ENCODE results near the gene ARHGAP32. TPM values are rescaled to one million over a fixed set of nuclear protein-coding genes. Genes with fewer than 3 reads are reported as not detected.
"Not testable (repeated sequence)": the region's sequence is repeated elsewhere in the genome, so short reads cannot be mapped to it uniquely, and the experiment has no call there.

Gene ARHGAP32
- total RNA-seq, 1 donor from 2014 or later = 25.7 TPM

DNA sequence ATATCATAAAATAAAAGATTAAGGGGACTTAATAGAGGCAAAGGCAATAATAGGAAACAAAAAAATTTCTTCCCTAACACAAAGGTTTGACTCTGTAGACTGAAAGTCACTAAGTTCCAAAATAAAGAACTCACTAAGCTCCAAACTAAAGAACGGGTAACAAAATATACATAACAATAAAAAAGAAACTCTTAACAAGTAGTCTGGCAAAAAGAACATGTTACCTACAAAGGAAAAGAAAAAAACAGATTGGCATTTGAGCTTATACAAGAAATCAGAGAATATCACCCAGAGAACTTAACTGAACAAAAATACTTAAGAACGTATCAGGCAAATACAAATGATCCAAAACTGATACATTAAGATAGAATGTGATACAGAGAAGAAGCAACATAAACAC is 7.5 kb downstream of the ARHGAP32 start:
- TF ChIP-seq, protein P1, sequence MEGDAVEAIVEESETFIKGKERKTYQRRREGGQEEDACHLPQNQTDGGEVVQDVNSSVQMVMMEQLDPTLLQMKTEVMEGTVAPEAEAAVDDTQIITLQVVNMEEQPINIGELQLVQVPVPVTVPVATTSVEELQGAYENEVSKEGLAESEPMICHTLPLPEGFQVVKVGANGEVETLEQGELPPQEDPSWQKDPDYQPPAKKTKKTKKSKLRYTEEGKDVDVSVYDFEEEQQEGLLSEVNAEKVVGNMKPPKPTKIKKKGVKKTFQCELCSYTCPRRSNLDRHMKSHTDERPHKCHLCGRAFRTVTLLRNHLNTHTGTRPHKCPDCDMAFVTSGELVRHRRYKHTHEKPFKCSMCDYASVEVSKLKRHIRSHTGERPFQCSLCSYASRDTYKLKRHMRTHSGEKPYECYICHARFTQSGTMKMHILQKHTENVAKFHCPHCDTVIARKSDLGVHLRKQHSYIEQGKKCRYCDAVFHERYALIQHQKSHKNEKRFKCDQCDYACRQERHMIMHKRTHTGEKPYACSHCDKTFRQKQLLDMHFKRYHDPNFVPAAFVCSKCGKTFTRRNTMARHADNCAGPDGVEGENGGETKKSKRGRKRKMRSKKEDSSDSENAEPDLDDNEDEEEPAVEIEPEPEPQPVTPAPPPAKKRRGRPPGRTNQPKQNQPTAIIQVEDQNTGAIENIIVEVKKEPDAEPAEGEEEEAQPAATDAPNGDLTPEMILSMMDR (IDR thresholded peaks at IDR 0.05) = no peak
- no peaks in the 10 kb centered on the region for H3K36me3 ChIP-seq
- H3K27ac ChIP-seq = no peak overlapping the region
- ATAC-seq (no peak), DNase-seq (no peak)
- H3K4me1 ChIP-seq = peaks cover 2% of the 10 kb centered on the region
- H3K4me3 ChIP-seq = no peak overlapping the region
- H3K9me3 ChIP-seq = peaks cover 3% of the 10 kb centered on the region
- intact Hi-C loops (cut with DNase I) = no loop called here
- no peaks in the 10 kb centered on the region for H3K27me3 ChIP-seq

GRCh38 chr11:129167315-129167714 is 24.8 kb downstream of the ARHGAP32 start:
- TF ChIP-seq, protein P1 (IDR thresholded peaks at IDR 0.05) = no peak
- Histone ChIP-seq H3K9me3 (no peaks in the 10 kb centered on the region), H3K27ac (no peak overlapping the region), H3K27me3 (no peaks in the 10 kb centered on the region), H3K4me1 (no peaks in the 10 kb centered on the region), H3K36me3 (no peaks in the 10 kb centered on the region), H3K4me3 (no peak overlapping the region)
- intact Hi-C loops (cut with DNase I) = no loop called here
- DNase-seq (no peak), ATAC-seq (no peak)

GRCh38 chr11:129163714-129164164 is 28.4 kb downstream of the ARHGAP32 start:
- no peaks in the 10 kb centered on the region for H3K4me1 ChIP-seq
- no peak for DNase-seq
- no peaks in the 10 kb centered on the region for H3K9me3 ChIP-seq
- no peaks in the 10 kb centered on the region for H3K27me3 ChIP-seq
- H3K36me3 ChIP-seq = no peaks in the 10 kb centered on the region
- intact Hi-C loops (cut with DNase I) = no loop called here
- no peak for ATAC-seq
- no peak overlapping the region for H3K27ac ChIP-seq
- H3K4me3 ChIP-seq = no peak overlapping the region
- TF ChIP-seq, protein P1 (IDR thresholded peaks at IDR 0.05) = no peak

DNA sequence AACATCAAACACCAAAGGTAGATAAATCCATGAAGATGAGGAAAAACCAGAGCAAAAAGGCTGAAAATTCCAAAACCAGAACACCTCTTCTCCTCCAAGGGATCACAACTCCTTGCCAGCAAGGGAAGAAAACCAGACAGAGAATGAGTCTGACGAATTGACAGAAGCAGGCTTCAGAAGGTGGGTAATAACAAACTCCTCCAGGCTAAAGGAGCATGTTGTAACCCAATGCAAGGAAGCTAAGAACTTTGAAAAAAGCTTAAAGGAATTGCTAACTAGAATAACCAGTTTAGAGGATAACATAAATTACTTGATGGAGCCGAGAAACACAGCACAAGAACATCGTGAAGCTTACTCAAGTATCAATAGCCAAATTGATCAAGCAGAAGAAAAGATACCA is 35.0 kb downstream of the ARHGAP32 start:
- H3K4me1 ChIP-seq; DNase-seq; H3K27me3 ChIP-seq; H3K27ac ChIP-seq; ATAC-seq; H3K4me3 ChIP-seq; H3K36me3 ChIP-seq; intact Hi-C loops (cut with DNase I); H3K9me3 ChIP-seq: not testable (repeated sequence)

DNA sequence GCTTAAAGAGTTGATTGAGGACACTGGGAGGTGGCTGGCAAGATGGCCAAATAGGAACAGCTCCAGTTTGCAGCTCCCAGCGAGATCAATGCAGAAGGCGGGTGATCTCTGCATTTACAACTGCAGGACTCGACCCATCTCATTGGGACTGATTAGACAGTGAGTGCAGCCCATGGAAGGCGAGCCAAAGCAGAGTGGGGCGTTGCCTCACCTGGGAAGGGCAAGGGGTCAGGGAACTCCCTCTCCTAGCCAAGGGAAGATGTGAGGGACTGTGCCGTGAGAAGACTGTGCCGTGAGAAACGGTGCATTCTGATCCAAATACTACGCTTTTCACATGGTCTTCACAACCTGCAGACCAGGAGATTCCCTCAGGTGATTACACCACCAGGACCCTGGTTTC is 36.4 kb downstream of the ARHGAP32 start:
- no peak for DNase-seq
- Histone ChIP-seq H3K27ac (no peak overlapping the region), H3K4me3 (no peak overlapping the region), H3K4me1 (no peaks in the 10 kb centered on the region), H3K9me3 (peaks cover 1% of the 10 kb centered on the region), H3K36me3 (no peaks in the 10 kb centered on the region), H3K27me3 (no peaks in the 10 kb centered on the region)
- TF ChIP-seq, protein P1 (IDR thresholded peaks at IDR 0.05) = no peak
- intact Hi-C loops (cut with DNase I) = no loop called here
- ATAC-seq = no peak

DNA sequence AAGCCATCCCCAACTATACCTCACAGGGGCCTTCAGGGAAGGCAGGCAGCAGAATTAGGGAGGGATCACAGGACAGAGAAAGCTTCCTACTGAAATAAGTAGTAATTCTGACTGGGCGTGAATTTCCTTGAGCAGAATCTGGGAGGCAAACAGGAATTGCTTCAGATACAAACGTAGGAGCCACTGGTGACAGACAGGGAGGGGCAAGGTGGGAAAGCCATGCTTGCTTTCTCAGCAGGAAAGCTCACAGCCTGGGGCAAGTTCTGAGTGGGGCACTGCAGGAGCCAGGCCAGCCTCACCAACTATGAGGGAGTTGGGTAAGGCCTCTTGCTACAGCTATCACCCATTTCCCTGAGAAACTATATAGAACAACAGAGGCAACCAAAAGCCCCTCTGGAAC is 43.6 kb downstream of the ARHGAP32 start:
- TF ChIP-seq, protein P1 (IDR thresholded peaks at IDR 0.05) = no peak
- H3K4me3 ChIP-seq = no peak overlapping the region
- H3K27ac ChIP-seq = no peak overlapping the region
- no peaks in the 10 kb centered on the region for H3K27me3 ChIP-seq
- H3K36me3 ChIP-seq = no peaks in the 10 kb centered on the region
- peaks cover 5% of the 10 kb centered on the region for H3K9me3 ChIP-seq
- H3K4me1 ChIP-seq = no peaks in the 10 kb centered on the region
- no peak for DNase-seq
- ATAC-seq = no peak
- intact Hi-C loops (cut with DNase I) = no loop called here
